OCI-LY1 (cell line): ENCODE data around the gene TESK2.
A peak's percentile ranks its signal among the peaks of the same experiment; 100 is the strongest.

Experiments used
- H2AFZ ChIP-seq: fragments of 200-600 bp; sonication (generic), shearing (Covaris generic); 2 replicates; pipeline ENCODE4 v1.6.0; 2014; ENCODE audit warnings: antibody characterized with exemption, mild to moderate bottlenecking, low read length
- H3F3A ChIP-seq: fragments of 200-600 bp; sonication (generic), shearing (Covaris generic); 2 replicates; pipeline ENCODE4 v1.6.0; 2014; ENCODE audit warnings: mild to moderate bottlenecking, antibody characterized with exemption, low read length, moderate library complexity; ENCODE audit not compliant: insufficient read depth
- H3K27ac ChIP-seq: fragments of 200-600 bp; sonication (generic); 2 replicates; pipeline ENCODE4 v1.5.1; 2014; ENCODE audit warnings: low read length, mixed run types, mild to moderate bottlenecking, low read depth; ENCODE audit not compliant: poor library complexity, severe bottlenecking
- H3K27me3 ChIP-seq: fragments of 200-600 bp; sonication (generic); 2 replicates; pipeline ENCODE4 v1.6.0; 2014; ENCODE audit warnings: antibody characterized with exemption, mild to moderate bottlenecking, low read length, moderate library complexity; ENCODE audit not compliant: insufficient read depth
- H3K36me3 ChIP-seq: fragments of 200-600 bp; sonication (generic); 2 replicates; pipeline ENCODE4 v1.6.1; 2014; ENCODE audit warnings: mild to moderate bottlenecking, antibody characterized with exemption, low read length, moderate library complexity, mixed read lengths; ENCODE audit not compliant: insufficient read depth
- H3K4me1 ChIP-seq: fragments of 200-600 bp; sonication (generic); 2 replicates; pipeline ENCODE4 v1.5.1; 2014; ENCODE audit warnings: mild to moderate bottlenecking, low read length, moderate library complexity; ENCODE audit not compliant: insufficient read depth, severe bottlenecking
- H3K4me2 ChIP-seq: fragments of 200-600 bp; sonication (generic), shearing (Covaris generic); 2 replicates; pipeline ENCODE4 v1.6.1; 2014; ENCODE audit warnings: low read length
- H3K4me3 ChIP-seq: fragments of 200-600 bp; sonication (generic); 2 replicates; pipeline ENCODE4 v1.5.1; 2014; ENCODE audit warnings: low read length, low read depth, mild to moderate bottlenecking, mixed read lengths; ENCODE audit not compliant: poor library complexity, severe bottlenecking
- H3K79me2 ChIP-seq: fragments of 200-600 bp; shearing (Covaris generic); 2 replicates; pipeline ENCODE4 v1.6.1; 2016; ENCODE audit warnings: mixed run types, low read length, mixed read lengths; ENCODE audit not compliant: insufficient read depth
- H3K9ac ChIP-seq: fragments of 200-600 bp; sonication (generic), shearing (Covaris generic); 2 replicates; pipeline ENCODE4 v1.6.1; 2014; ENCODE audit warnings: mild to moderate bottlenecking, low read length, mixed read lengths
- H3K9me2 ChIP-seq: fragments of 200-600 bp; sonication (generic), shearing (Covaris generic); 2 replicates; pipeline ENCODE4 v1.6.1; 2014; ENCODE audit warnings: low read depth, mild to moderate bottlenecking, low read length, mixed read lengths
- H3K9me3 ChIP-seq: fragments of 200-600 bp; shearing (Covaris generic); 2 replicates; pipeline ENCODE4 v1.6.1; 2014; ENCODE audit warnings: low read length, mixed read lengths
- H4K20me1 ChIP-seq: fragments of 200-600 bp; sonication (generic), shearing (Covaris generic); 2 replicates; pipeline ENCODE4 v1.6.0; 2016; ENCODE audit warnings: mild to moderate bottlenecking, low read length; ENCODE audit not compliant: insufficient read depth
- EZH2 ChIP-seq: fragments of 200-600 bp; sonication (generic), shearing (Covaris generic); IDR thresholded peaks from 2 replicates; pipeline ENCODE4 v1.8.0; 2017; ENCODE audit warnings: borderline replicate concordance, mixed run types, mild to moderate bottlenecking, antibody characterized with exemption, low read length, moderate library complexity, mixed read lengths
- TF ChIP-seq, protein P1 (sequence below): fragments of 200-600 bp; sonication (generic), shearing (Covaris generic); IDR thresholded peaks from 2 replicates; pipeline ENCODE4 v1.5.1; 2017; ENCODE audit warnings: mild to moderate bottlenecking, antibody characterized with exemption, low read length, moderate library complexity, mixed read lengths

The TESK2 gene

DNA sequence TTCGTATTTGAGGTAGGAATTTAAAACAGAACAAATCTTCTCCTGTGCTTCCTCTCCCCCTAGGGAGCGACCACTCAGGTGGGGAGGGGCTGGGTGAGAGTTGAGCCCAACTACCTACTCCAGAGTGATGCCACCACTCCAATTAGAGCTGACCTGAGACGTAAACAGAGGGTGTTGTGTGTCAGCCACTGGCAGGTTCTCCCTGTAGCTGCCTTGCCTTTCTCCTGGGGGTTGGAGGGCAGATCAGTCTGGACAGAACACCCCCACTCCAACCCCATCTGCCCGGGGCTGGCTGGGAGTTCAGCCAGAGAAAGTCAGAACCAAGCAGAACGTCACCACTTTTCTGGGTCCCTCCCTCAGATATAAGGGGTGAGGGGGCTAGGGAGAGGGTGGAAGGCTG, 162.3 kb downstream of the TESK2 start:
- Histone ChIP-seq H3K27ac (peak overlapping the region; percentile 17), H3K4me1 (peaks cover 19% of the 10 kb centered on the region), H3K4me3 (peak overlapping the region; percentile 66), H3K79me2 (no peaks in the 10 kb centered on the region), H3K9me3 (no peaks in the 10 kb centered on the region), H3K9ac (peak overlapping the region; percentile 16; the same call in 1 of the 2 replicates), H3K9me2 (no peaks in the 10 kb centered on the region), H3K36me3 (peaks cover 36% of the 10 kb centered on the region), H3F3A (no peaks in the 10 kb centered on the region), H3K27me3 (no peaks in the 10 kb centered on the region), H4K20me1 (no peaks in the 10 kb centered on the region), H3K4me2 (peak overlapping the region; percentile 80), H2AFZ (no peak overlapping the region)
- TF ChIP-seq EZH2 = no peak
- TF ChIP-seq, protein P1, sequence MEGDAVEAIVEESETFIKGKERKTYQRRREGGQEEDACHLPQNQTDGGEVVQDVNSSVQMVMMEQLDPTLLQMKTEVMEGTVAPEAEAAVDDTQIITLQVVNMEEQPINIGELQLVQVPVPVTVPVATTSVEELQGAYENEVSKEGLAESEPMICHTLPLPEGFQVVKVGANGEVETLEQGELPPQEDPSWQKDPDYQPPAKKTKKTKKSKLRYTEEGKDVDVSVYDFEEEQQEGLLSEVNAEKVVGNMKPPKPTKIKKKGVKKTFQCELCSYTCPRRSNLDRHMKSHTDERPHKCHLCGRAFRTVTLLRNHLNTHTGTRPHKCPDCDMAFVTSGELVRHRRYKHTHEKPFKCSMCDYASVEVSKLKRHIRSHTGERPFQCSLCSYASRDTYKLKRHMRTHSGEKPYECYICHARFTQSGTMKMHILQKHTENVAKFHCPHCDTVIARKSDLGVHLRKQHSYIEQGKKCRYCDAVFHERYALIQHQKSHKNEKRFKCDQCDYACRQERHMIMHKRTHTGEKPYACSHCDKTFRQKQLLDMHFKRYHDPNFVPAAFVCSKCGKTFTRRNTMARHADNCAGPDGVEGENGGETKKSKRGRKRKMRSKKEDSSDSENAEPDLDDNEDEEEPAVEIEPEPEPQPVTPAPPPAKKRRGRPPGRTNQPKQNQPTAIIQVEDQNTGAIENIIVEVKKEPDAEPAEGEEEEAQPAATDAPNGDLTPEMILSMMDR = no peak

DNA sequence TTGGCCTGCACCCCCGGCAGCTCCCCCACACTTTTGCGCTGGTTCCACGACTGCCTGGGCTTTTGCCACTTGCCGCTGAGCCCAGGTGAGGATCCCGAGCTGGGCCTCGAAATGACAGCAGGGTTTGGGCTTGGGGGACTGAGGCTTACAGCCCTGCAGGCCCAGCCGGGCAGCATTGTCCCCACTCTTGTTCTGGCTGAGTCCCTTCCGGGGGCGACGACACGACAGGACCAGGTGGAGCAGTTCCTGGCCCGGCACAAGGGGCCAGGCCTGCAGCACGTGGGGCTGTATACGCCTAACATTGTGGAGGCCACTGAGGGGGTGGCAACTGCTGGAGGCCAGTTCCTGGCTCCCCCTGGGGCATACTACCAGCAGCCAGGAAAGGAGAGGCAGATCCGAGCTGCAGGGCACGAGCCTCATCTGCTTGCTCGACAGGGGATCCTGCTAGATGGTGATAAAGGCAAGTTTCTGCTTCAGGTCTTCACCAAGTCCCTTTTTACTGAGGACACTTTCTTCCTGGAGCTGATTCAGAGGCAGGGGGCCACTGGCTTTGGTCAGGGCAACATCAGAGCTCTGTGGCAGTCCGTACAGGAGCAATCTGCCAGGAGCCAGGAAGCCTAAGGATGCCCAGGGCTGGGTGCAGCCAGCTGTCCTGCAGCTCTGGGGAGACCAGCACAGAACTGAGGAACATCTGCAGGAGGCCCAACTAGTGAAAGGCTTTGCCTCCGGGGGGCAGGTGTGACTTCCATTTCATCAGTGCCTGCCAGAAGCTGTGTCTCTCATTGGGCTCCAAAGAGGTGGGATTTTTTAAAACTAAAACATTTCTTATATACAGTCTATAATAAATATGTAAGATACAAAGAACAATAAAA, 163.1 kb downstream of the TESK2 start:
- H4K20me1 ChIP-seq = no peaks in the 10 kb centered on the region
- peak overlapping the region; percentile 69 for H3K9ac ChIP-seq
- H3K4me3 ChIP-seq = peak overlapping the region; percentile 66
- H3K9me3 ChIP-seq = no peaks in the 10 kb centered on the region
- H3K9me2 ChIP-seq = no peaks in the 10 kb centered on the region
- peaks cover 28% of the 10 kb centered on the region for H3K36me3 ChIP-seq
- no peaks in the 10 kb centered on the region for H3K79me2 ChIP-seq
- H3K27ac ChIP-seq = peak overlapping the region; percentile 47
- H3K4me1 ChIP-seq = peaks cover 19% of the 10 kb centered on the region
- H2AFZ ChIP-seq = no peak overlapping the region
- peak overlapping the region; percentile 80 for H3K4me2 ChIP-seq
- TF ChIP-seq EZH2 = no peak
- TF ChIP-seq, protein P1 = no peak
- H3F3A ChIP-seq = no peaks in the 10 kb centered on the region
- no peaks in the 10 kb centered on the region for H3K27me3 ChIP-seq

DNA sequence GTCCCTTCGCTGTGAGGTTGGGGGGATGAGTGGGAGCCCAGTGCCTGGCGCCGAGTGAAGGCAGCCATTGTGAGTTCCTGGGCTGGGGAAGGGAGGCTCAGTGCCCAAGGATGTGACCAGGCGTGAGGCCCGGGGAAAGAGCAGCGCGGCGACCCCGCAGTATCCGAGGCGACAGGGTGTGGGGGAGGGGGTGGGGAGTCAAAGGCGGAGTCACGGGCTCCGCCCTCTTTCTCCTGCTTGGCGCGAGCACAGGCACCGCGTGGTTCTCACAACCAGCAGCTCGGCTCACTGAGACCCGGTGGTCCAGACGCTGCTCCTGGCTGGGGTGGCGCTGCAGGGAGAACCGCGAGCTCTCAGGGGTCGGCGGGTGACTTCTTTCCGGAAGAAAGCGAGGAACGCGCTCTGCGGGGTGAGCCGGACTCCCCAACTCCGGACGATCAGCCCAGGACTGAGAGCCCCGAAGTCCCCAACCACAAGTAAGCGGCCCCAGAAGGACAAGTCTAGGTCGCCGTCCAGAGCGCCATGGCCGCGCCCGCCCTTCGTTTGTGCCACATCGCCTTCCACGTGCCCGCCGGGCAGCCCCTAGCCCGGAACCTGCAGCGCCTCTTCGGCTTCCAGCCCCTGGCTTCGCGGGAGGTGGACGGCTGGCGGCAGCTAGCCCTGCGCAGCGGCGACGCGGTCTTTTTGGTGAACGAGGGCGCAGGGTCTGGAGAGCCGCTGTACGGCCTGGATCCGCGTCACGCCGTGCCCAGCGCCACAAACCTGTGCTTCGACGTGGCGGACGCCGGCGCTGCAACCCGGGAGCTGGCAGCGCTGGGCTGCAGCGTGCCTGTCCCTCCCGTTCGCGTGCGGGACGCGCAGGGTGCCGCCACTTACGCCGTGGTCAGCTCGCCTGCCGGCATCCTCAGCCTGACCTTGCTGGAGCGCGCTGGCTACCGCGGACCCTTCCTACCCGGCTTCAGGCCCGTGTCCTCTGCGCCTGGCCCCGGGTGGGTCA, 164.0 kb downstream of the TESK2 start, which contains the start of gene HPDL:
TSS of gene HPDL (plus strand) at position 269 of the 997 bp plus-strand sequence. CDS start at position 523, 254 bp downstream.
- no peaks in the 10 kb centered on the region for H3K9me3 ChIP-seq
- H3K27ac ChIP-seq = peak within 1 kb of the TSS; percentile 47
- no peaks in the 10 kb centered on the region for H3K27me3 ChIP-seq
- peak within 1 kb of the TSS; percentile 66 for H3K4me3 ChIP-seq
- no peaks in the 10 kb centered on the region for H4K20me1 ChIP-seq
- no peaks in the 10 kb centered on the region for H3K9me2 ChIP-seq
- H3K4me1 ChIP-seq = peaks cover 19% of the 10 kb centered on the region
- TF ChIP-seq, protein P1 = no peak
- no peak for TF ChIP-seq EZH2
- H3K79me2 ChIP-seq = no peaks in the 10 kb centered on the region
- peaks cover 23% of the 10 kb centered on the region; the same call in 1 of the 2 replicates for H3K36me3 ChIP-seq
- peak within 1 kb of the TSS; percentile 80 for H3K4me2 ChIP-seq
- no peak within 1 kb of the TSS for H2AFZ ChIP-seq
- peak within 1 kb of the TSS; percentile 69 for H3K9ac ChIP-seq
- no peaks in the 10 kb centered on the region for H3F3A ChIP-seq
